ENCODE results near the gene KLHL18. TPM values are rescaled to one million over a fixed set of nuclear protein-coding genes. Genes with fewer than 3 reads are reported as not detected.
"Not testable (repeated sequence)": the region's sequence is repeated elsewhere in the genome, so short reads cannot be mapped to it uniquely, and the experiment has no call there.

Gene KLHL18
- total and polyA plus RNA-seq, 12 donors, result 32.1 to 85.7 (median 45.2) TPM

DNA sequence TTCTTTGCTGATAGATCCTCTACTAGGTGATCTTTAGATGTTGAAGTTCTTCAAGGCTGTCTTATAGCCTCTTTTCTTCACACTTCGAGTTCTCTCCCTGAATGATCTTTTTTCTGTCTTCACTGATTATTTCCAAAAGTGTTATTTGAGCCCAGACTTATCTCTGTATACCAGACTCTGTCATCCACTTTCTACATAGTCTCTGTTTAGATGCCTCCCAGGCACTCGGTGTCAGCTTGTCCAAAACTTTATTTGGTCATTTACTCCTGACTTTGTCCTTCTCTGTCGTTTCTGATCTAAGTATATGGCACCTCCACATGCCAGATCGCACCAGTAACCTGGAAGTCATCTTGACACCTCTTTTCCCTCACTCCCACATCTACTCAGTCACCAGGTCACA, 27.6 kb downstream of the KLHL18 start:
- 91 to 93% methylated on average over 4 of the region's 4 CpGs for WGBS, 2 donors
- DNase-seq (no peak), ATAC-seq (no peak)
- Histone ChIP-seq H3K27me3 (no peaks in the 10 kb centered on the region), H3K27ac (no peak overlapping the region), H3K4me3 (no peak overlapping the region), H3K36me3 (peaks cover 0 to 21% (median 0%) of the 10 kb centered on the region in 9 donors), H3K9me3 (no peaks in the 10 kb centered on the region), H3K4me1 (peaks cover 0 to 41% (median 15%) of the 10 kb centered on the region in 9 donors)
- intact Hi-C loops (cut with DNase I), result no loop called here
- TF ChIP-seq, protein P1, sequence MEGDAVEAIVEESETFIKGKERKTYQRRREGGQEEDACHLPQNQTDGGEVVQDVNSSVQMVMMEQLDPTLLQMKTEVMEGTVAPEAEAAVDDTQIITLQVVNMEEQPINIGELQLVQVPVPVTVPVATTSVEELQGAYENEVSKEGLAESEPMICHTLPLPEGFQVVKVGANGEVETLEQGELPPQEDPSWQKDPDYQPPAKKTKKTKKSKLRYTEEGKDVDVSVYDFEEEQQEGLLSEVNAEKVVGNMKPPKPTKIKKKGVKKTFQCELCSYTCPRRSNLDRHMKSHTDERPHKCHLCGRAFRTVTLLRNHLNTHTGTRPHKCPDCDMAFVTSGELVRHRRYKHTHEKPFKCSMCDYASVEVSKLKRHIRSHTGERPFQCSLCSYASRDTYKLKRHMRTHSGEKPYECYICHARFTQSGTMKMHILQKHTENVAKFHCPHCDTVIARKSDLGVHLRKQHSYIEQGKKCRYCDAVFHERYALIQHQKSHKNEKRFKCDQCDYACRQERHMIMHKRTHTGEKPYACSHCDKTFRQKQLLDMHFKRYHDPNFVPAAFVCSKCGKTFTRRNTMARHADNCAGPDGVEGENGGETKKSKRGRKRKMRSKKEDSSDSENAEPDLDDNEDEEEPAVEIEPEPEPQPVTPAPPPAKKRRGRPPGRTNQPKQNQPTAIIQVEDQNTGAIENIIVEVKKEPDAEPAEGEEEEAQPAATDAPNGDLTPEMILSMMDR (IDR thresholded peaks at IDR 0.05), result no peak

DNA sequence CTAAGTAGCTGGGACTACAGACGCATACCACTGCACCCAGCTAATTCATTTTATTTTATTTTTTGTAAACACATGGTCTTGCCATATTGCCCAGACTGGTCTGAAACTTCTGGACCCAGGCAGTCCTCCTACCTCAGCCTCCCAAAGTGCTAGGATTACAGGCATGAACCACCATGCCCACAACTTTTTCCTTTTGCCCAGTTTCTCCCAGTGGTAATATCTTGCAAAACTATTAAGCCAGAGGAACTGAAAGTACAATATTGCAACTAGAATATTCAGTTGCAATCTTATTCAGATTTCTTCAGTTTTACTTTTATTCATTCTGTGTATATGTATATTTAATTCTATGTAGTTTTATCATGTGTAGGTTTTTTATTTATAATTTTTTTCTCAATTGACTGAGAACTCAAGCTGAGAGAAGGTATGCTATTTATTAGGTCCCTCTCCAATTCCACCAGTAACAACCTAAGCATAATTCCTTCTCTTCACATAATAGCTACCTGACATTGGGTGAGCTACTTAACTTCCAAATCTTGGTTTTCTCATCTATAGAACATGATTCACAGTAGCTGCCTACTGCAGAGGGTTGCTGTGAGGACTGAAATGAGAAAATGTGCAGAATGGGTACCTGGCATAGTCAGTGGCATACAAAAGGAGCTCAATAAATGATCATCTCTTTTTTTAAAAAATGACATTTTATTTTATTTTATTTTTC, 30.8 kb downstream of the KLHL18 start:
- DNase-seq, result no peak
- Histone ChIP-seq H3K27ac (no peak overlapping the region), H3K36me3 (no peaks in the 10 kb centered on the region), H3K27me3 (no peaks in the 10 kb centered on the region), H3K9me3 (no peaks in the 10 kb centered on the region), H3K4me1 (peaks cover 0 to 37% (median 21%) of the 10 kb centered on the region in 9 donors), H3K4me3 (no peak overlapping the region)
- 95 to 96% methylated on average over 1 of the region's 1 CpG for WGBS, 2 donors
- TF ChIP-seq, protein P1 (IDR thresholded peaks at IDR 0.05), result no peak
- no peak for ATAC-seq
- intact Hi-C loops (cut with DNase I), result no loop called here

DNA sequence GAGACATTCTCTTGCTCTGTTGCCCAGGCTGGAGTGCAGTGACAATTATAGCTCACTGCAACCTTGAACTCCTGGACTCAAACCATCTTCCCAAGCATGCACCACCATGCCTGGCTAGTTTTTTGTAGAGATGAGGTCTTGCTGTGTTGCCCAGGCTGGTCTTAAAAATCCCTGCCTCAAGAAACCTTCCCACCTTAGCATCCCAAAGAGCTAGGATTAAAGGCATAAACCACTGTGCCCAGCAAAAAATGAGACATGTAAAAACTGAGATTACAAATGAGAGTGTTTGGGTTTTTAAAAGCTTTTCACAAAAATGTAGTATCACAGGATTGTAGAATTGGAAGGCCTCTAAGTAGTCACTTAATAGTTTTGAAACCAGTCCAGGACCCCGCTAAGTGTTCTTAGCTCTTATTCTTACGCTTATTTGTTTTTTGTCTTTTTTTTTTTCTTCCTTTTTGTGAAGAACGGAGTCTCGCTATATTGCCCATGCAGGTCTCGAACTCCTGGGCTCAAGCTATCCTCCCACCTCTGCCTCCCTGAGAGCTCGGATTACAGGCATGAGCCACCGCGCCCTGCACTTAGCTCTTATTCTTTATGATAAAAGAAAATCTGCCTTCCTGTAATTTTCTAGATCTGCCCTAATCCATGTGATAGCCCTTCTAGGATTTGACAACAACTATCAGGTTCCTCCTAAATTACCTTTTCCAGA, 31.5 kb downstream of the KLHL18 start:
- Histone ChIP-seq H3K4me1 (peaks cover 0 to 41% (median 26%) of the 10 kb centered on the region in 9 donors), H3K36me3 (no peaks in the 10 kb centered on the region), H3K9me3 (no peaks in the 10 kb centered on the region), H3K4me3 (no peak overlapping the region), H3K27ac (peak overlapping the region in 2 of 10 donors; percentile 16 to 42), H3K27me3 (no peaks in the 10 kb centered on the region)
- WGBS, 2 donors, result 91 to 94% methylated on average over 8 of the region's 8 CpGs
- DNase-seq (no peak), ATAC-seq (no peak)
- intact Hi-C loops (cut with DNase I), result no loop called here
- TF ChIP-seq, protein P1 (IDR thresholded peaks at IDR 0.05), result no peak

DNA sequence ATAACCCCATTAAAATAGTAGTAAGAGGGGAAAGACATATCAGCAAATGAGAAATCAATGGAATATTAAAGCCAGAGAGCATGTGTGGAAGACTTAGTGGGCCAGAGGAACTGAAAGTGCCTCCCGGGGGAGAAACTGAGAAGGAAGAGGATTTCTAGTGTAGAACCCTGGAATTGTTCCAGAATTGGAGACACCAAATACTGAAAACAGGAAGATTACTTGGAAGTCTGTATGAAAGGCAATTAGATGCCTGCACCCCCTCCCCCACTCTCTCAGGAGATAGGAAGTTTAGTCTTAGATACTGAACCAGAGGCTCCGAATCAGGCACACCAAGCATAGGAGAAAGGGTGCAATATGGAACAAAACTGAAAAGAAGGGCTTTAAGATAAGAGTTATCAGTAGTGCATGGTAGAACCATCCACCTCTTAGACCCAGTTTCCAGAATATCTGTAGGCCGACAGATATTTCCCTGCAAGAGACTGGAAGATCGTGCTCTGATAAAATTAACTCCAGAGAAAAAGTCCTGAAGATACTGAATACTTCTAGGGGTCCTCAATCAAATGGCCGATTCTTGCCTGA, 32.4 kb downstream of the KLHL18 start:
- peak in 1 of 2 donors; percentile 64 for DNase-seq
- peak in 6 of 8 donors; percentile 28 to 75 (median 71) for ATAC-seq
- Histone ChIP-seq H3K27me3 (no peaks in the 10 kb centered on the region), H3K27ac (peak overlapping the region in 3 of 10 donors; percentile 5 to 34 (median 16)), H3K4me3 (no peak overlapping the region), H3K36me3 (peaks cover 0 to 9% (median 4%) of the 10 kb centered on the region in 9 donors), H3K9me3 (no peaks in the 10 kb centered on the region), H3K4me1 (peaks cover 0 to 44% (median 29%) of the 10 kb centered on the region in 9 donors)
- 53 to 57% methylated on average over 5 of the region's 5 CpGs for WGBS, 2 donors
- intact Hi-C loops (cut with DNase I), result no loop called here
- TF ChIP-seq, protein P1 (IDR thresholded peaks at IDR 0.05), result no peak

DNA sequence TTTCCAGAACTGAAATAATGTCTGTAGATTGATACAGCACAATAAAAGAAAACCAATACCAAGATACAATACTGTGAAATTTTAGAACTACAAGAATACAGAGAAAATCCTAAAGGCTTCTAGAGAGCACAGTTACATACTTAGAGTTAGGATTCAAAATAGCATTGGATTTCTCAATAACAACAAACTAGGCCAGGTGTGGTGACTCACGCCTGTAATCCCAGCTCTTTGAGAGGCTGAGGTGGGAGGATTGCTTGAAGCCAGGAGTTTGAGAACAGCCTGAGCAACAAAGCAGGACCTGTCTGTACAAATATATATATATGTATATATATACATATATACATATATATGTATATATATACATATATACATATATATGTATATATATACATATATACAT, 33.4 kb downstream of the KLHL18 start:
- DNase-seq; intact Hi-C loops (cut with DNase I); H3K9me3 ChIP-seq; ATAC-seq; H3K27me3 ChIP-seq; H3K27ac ChIP-seq; H3K4me3 ChIP-seq: not testable (repeated sequence)
- WGBS, 2 donors, result 91 to 94% methylated on average over 1 of the region's 1 CpG
- H3K36me3 ChIP-seq, result peaks cover 0 to 19% (median 7%) of the 10 kb centered on the region in 9 donors
- peaks cover 0 to 44% (median 29%) of the 10 kb centered on the region in 9 donors for H3K4me1 ChIP-seq
